ENCODE data around the gene SHROOM3.

The SHROOM3 gene

GRCh38 chr4:76615999-76616398, 181.0 kb downstream of the SHROOM3 start:
- POLR2A ChIA-PET, result no interaction called here
- CTCF ChIA-PET, result no interaction called here
- no peak for DNase-seq (ENCODE audit: extremely low spot score)
- no peak for TF ChIP-seq PKNOX1 (IDR thresholded peaks at IDR 0.05)
- no peak for TF ChIP-seq FOXA1 (IDR thresholded peaks at IDR 0.05)
- TF ChIP-seq ELF4 (IDR thresholded peaks at IDR 0.05), result no peak
- no peak for TF ChIP-seq TARDBP (IDR thresholded peaks at IDR 0.05)
- TF ChIP-seq NFRKB (IDR thresholded peaks at IDR 0.05), result no peak
- TF ChIP-seq L3MBTL2 (conservative IDR thresholded peaks at IDR 0.05), result no peak
- TF ChIP-seq ARNT (IDR thresholded peaks at IDR 0.05), result no peak
- TF ChIP-seq FOXK2 (IDR thresholded peaks at IDR 0.05), result no peak
- no peak for TF ChIP-seq SUZ12 (IDR thresholded peaks at IDR 0.05)

- DNase-seq (ENCODE audit: extremely low spot score), result no peak
- TF ChIP-seq TARDBP (IDR thresholded peaks at IDR 0.05) (no peak), NFRKB (IDR thresholded peaks at IDR 0.05) (no peak), L3MBTL2 (conservative IDR thresholded peaks at IDR 0.05) (no peak), FOXA1 (IDR thresholded peaks at IDR 0.05) (no peak), ARNT (IDR thresholded peaks at IDR 0.05) (no peak), SUZ12 (IDR thresholded peaks at IDR 0.05) (no peak), HDGF (IDR thresholded peaks at IDR 0.05; ENCODE audit: borderline replicate concordance) (no peak)
- ChIA-PET POLR2A (no interaction called here), CTCF (no interaction called here)
These were observed 181.5 kb downstream of the SHROOM3 start for GRCh38 chr4:76616526-76616925.

GRCh38 chr4:76620723-76621468, 185.9 kb downstream of the SHROOM3 start:
- ChIA-PET CTCF (interaction anchor here (0.6 kb wide), 1 partner anchor 121 kb away, joined by 8 read pairs; no protein-coding TSS in a partner anchor), POLR2A (interaction anchor here (1.4 kb wide), 1 partner anchor 20 kb away, joined by 3 read pairs; no protein-coding TSS in a partner anchor)
- no peak for DNase-seq (ENCODE audit: extremely low spot score)
- TF ChIP-seq SP1 (IDR thresholded peaks at IDR 0.05) (no peak), L3MBTL2 (conservative IDR thresholded peaks at IDR 0.05) (no peak), FOXK2 (IDR thresholded peaks at IDR 0.05) (no peak), FOXM1 (IDR thresholded peaks at IDR 0.05; ENCODE audit: borderline replicate concordance) (no peak), TARDBP (IDR thresholded peaks at IDR 0.05) (no peak), HDGF (IDR thresholded peaks at IDR 0.05; ENCODE audit: borderline replicate concordance) (no peak), CTBP1 (IDR thresholded peaks at IDR 0.05; ENCODE audit: borderline replicate concordance) (no peak), ZNF384 (IDR thresholded peaks at IDR 0.05) (no peak), ELF4 (IDR thresholded peaks at IDR 0.05) (no peak), LEF1 (IDR thresholded peaks at IDR 0.05; ENCODE audit: borderline replicate concordance) (no peak), SUZ12 (IDR thresholded peaks at IDR 0.05) (no peak), PKNOX1 (IDR thresholded peaks at IDR 0.05) (no peak), ARNT (IDR thresholded peaks at IDR 0.05) (no peak), FOXA1 (IDR thresholded peaks at IDR 0.05) (no peak), BHLHE40 (IDR thresholded peaks at IDR 0.05; ENCODE audit: borderline replicate concordance) (no peak), NFRKB (IDR thresholded peaks at IDR 0.05) (no peak)

GRCh38 chr4:76622126-76622525, 187.1 kb downstream of the SHROOM3 start:
- CTCF ChIA-PET, result interaction anchor here (0.7 kb wide), 1 partner anchor 152 kb away, joined by 3 read pairs; no protein-coding TSS in a partner anchor
- DNase-seq (ENCODE audit: extremely low spot score), result no peak
- POLR2A ChIA-PET, result interaction anchor here (0.7 kb wide), 1 partner anchor 15 kb away, joined by 3 read pairs; no protein-coding TSS in a partner anchor
- TF ChIP-seq FOXK2 (IDR thresholded peaks at IDR 0.05) (no peak), FOXM1 (IDR thresholded peaks at IDR 0.05; ENCODE audit: borderline replicate concordance) (no peak), LEF1 (IDR thresholded peaks at IDR 0.05; ENCODE audit: borderline replicate concordance) (no peak), ELF4 (IDR thresholded peaks at IDR 0.05) (no peak), NFRKB (IDR thresholded peaks at IDR 0.05) (no peak), HDGF (IDR thresholded peaks at IDR 0.05; ENCODE audit: borderline replicate concordance) (no peak), SP1 (IDR thresholded peaks at IDR 0.05) (no peak), ARNT (IDR thresholded peaks at IDR 0.05) (no peak), PKNOX1 (IDR thresholded peaks at IDR 0.05) (no peak), L3MBTL2 (conservative IDR thresholded peaks at IDR 0.05) (no peak), FOXA1 (IDR thresholded peaks at IDR 0.05) (no peak), TARDBP (IDR thresholded peaks at IDR 0.05) (no peak), ZNF384 (IDR thresholded peaks at IDR 0.05) (no peak)

GRCh38 chr4:76622717-76623116, 187.7 kb downstream of the SHROOM3 start:
- ChIA-PET CTCF (interaction anchor here (0.7 kb wide), 1 partner anchor 152 kb away, joined by 3 read pairs; no protein-coding TSS in a partner anchor), POLR2A (interaction anchor here (0.7 kb wide), 1 partner anchor 16 kb away, joined by 3 read pairs; no protein-coding TSS in a partner anchor)
- DNase-seq (ENCODE audit: extremely low spot score), result no peak
- TF ChIP-seq FOXA1 (IDR thresholded peaks at IDR 0.05) (no peak), L3MBTL2 (conservative IDR thresholded peaks at IDR 0.05) (no peak), FOXM1 (IDR thresholded peaks at IDR 0.05; ENCODE audit: borderline replicate concordance) (no peak), SUZ12 (IDR thresholded peaks at IDR 0.05) (no peak), ARNT (IDR thresholded peaks at IDR 0.05) (no peak)
